ENCODE measurements around the gene SLC23A1. TPM values are rescaled to one million over a fixed set of nuclear protein-coding genes. Genes with fewer than 3 reads are reported as not detected.

The SLC23A1 gene
- total RNA-seq = not detected in 2 replicates

DNA sequence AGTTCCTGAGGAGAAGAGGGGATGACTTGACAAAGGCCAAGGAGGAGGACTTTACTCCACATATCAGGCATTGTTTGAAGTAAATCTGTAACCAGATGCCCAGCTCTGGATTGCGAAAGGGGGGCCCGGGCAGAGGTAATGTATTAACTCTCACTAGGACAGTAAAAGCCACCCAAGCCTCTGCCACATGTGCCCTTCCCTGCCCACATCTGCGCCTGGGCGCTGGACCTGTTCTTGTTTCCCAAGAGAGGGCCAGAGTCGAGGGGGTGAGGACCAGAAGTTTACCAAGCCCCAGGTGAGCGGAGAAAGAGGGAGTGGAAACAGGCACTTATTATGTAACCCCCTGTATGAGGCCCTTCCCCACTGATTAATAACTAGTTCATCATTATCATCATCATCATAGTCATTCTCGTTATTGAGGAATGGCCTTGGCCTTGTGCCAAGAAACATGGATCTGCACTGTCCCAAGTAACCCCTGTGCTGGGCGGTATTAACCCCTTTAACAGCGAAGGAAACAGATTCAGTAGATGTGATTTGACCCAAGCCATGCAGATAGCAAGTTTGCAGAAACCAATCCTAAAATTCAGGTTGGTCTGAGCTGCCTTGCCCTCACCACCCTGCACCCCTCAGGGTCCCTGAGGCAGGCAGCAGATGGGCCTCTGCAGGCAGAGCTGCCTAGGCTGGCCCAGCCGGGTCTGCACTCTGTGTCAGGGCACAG, at the start of gene SLC23A1:
SLC23A1 (minus strand) TSS at position 23 of the 718 bp plus-strand sequence. CDS start 44 bp downstream, outside the sequence.

DNA sequence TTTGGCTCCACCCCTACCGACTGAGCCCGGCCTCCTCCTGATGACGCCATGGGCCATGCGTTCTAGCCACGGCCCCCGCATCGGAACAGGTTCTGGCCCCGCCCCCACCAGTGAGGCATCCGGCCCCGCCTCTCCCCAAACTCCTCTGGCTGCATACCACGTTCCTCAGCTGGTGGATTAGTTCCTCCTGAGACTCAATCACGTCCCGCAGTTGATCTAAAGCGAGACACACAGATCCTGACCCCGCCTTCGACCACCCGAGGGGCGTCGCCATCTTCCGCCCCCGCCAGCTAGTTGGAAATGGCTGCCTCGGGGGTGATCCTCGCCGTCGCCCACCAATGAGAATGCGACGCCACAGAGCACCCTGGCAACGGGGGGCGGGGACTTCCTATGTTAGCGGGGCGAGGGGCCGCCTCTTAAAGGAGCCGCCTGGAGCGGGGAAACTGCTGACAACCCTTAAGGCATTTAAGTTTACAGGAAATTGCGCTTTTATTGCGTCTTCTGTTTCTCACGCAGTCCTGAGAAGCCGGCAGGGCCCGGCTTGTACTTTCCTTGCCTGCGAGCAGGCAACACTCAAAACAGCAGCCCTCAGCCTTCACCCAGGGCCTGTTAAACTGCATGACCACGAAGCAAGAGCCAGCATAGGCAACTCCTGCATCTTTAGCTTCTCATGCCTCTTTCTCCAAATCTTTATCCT, 20.8 kb upstream of the SLC23A1 start, which contains the start of gene SPATA24:
SPATA24 (minus strand) TSS at position 303 of the 697 bp plus-strand sequence; CDS start at position 274, 29 bp downstream.

DNA sequence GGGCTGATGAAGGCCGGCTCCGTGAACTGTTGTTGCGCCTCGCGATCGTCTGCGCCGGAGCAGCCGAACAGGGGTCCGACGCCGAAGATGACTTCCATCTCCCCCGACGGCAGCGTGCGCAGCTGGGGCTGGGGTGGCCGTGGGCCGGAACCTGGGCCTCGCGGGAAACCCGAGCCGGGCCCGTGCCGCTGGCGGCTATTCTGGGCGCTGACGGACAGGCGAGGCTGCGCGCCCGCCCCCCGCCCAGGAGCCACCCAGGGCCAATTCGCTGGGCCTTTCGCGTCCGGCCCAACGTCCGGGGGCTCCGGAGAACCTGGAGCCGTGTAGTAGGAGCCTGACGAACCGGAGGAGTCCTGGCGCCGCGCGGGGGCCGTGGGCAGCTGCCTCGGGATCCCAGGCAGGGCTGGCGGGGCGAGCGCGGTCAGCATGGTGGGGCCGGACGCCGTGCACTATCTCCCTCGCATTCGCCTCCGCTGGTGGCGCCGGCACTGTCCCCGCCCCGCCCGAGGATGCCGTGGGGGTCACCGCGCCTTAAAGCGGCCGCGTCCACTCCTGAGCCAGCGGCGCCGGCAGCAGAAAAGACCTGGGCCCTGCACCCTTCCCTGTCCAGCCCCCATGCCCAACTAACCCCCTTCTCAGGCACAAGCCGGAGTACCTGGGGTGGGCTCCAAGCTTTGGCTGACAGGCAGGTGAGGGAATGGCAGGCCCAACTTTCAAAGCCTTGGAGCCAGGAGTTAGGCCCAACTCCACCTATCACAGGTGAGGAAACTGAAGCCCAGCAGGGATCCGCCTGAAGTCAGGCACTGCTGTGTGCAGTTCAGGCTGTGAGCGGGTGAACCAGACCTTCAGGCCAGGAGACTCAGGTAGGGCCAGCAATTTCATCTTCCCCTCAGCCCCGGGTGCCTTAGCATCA, 11.8 kb upstream of the SLC23A1 start, which contains the start of gene PROB1:
PROB1 (minus strand) TSS at position 451 of the 913 bp plus-strand sequence; CDS start at position 428, 23 bp downstream.

DNA sequence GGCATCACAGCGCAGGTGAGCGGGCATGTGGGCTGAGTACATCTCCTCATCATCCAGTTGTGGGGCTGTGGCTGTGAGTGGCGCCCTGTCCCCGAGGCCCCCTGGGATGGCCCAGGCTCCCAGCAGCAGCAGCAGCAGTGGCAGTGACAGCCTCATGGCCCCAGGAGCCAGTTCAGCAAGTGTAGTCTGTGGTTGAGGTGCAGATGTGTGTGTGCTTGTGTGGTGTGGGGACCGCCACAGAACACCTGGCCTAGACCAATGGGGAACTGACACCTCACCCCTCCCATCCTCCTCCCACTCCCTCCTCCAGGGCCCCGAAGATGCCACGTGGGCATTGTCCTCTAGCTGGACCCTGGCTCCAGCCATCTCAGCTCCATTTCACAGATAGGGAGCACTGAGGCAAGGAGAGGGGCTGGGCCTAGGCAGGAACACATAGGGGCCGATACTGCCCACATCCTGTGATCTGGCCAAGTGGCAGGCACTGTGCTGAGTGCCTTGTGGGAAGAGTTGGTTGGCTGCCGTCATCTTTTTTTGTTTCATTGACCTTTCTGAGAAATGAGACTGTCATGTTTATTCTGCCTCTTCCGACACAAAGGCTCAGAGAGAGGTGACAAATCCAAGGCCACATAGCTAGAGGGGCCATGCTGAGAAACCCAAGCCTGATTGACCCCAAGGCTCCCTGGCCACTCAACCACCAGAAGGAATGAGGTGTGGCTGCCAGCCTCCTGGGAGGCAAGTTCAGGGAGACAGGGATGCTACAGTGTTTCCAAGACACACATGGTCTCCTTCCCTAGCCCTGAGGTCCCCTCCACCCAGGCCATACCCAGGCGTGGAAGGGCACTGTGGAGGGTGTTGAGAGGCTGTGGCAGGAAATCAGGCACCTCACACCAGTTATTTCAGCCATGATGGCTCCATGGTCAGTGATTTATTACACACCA, 6.9 kb upstream of the SLC23A1 start, which contains the start of gene MZB1:
MZB1 (minus strand) TSS at position 213 of the 938 bp plus-strand sequence; CDS start at position 156, 57 bp downstream.

DNA sequence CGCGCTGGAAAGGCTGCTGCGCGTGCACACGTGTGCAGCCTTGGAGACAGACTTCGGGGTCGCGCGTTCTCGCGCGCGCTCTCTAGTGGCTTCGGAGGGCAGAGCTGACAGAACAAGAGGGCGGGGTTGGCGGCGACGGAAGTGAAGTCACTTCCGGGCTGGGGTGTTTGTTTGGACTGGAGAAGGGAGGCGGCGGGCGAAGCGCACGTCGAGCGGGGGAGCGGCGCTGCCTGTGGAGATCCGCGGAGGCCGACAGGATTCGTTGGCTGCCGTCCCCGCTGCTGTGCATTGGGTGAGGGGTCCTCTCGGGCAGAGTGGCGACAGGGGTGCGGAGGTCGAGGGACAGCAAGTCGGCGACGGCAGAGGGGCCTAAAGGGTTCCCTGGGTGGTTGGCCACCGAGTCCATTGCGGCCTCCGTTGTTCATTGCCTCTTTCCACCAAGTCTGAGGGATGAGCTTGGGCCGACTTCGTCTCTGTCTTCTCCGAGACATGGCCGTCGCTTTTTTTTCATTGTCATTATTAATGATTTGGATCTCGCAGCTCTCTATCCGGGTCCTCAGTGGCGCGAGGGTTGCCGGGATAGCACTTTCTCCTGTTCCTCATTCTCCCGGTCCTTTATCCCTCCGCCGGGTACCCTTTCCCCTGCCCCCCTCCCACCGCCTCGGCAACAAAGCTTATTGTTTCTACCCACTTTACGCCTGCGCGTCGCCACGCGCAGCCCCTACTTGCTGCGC, 41.2 kb downstream of the SLC23A1 start, which contains the start of gene PAIP2:
PAIP2 (plus strand) TSS at position 166 of the 734 bp plus-strand sequence. CDS start 21,931 bp downstream, outside the sequence.

Other genes with a start within 250 kb of the SLC23A1 start
- gene SIL1, start 184.9 kb downstream of the SLC23A1 start, total RNA-seq = 43.9 and 56.5 TPM in 2 replicates
- 209 and 287 TPM in 2 replicates for gene MATR3, start 89.6 kb downstream of the SLC23A1 start, total RNA-seq
- 109 and 179 TPM in 2 replicates for gene PAIP2, start 41.4 kb downstream of the SLC23A1 start, total RNA-seq
- gene MZB1, start 6.6 kb upstream of the SLC23A1 start, total RNA-seq = 0.32 and 0.46 TPM in 2 replicates
- gene PROB1, start 11.8 kb upstream of the SLC23A1 start, total RNA-seq = 0.61 and 0.65 TPM in 2 replicates
- 10.1 and 14.4 TPM in 2 replicates for gene SPATA24, start 20.8 kb upstream of the SLC23A1 start, total RNA-seq
- gene DNAJC18, start 56.2 kb upstream of the SLC23A1 start, total RNA-seq = 7.6 and 8.4 TPM in 2 replicates
- 312 and 378 TPM in 2 replicates for gene ECSCR, start 79.4 kb upstream of the SLC23A1 start, total RNA-seq
- under 0.01 TPM in 1 of 2 replicates, not detected in the other for gene SMIM33, start 87.7 kb upstream of the SLC23A1 start, total RNA-seq
- gene STING1, start 99.5 kb upstream of the SLC23A1 start, total RNA-seq = 51.1 and 52.0 TPM in 2 replicates
- 56.1 and 66.3 TPM in 2 replicates for gene UBE2D2, start 178.0 kb upstream of the SLC23A1 start, total RNA-seq

Data from epithelial cell of umbilical artery (primary cell).